GM21526 (cell line): Measurements from ENCODE around the gene MANEAL.

Experiments used
- ATAC-seq: cut with Tn5 transposase; IDR thresholded peaks from one replicate; pipeline ENCODE4 v1.9.1; 2021; ENCODE audit warnings: moderate library complexity; ENCODE audit not compliant: unreplicated experiment, low FRiP score

The MANEAL gene

DNA sequence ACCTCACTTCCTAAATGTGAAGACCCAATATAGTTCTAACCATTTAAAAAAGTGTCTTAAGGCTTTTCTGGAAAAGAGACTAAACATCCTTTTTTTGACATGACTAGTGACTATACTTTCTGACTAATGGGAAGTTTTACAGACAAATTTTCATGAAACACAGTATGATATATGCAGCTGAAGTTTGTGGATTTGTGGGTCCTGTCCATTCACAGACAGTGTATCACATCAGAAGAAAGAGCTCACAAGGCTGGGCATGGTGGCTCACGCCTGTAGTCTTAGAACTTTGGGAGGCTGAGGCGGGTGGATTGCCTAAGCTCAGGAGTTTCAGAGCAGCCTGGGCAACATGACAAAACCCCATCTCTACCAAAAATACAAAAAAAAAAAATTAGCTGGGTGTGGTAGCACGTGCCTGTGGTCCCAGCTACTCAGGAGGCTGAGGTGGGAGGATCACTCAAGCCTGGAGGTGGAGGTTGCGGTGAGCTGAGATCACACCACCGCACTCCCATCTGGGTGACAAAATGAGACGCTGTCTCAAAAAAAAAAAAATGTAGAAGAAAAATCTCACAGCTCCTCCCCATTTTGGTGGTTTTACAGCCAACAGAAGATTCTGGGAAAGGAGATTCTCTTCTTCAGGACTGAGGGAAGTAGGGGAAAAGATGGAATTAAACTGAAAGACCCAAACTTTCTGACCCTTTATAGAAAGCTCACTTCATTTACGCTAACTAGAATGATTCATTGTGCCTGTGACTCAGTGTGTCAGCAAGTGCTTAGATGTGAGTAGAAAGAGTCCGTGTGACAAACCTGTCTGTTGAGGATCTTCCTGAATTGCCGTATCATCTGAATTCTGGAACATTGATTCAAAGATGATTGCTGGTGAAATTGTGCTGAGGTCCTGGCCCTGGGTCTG lies 29.5 kb downstream of the MANEAL start:
- no peak for ATAC-seq

- ATAC-seq = no peak
These were observed 30.4 kb downstream of the MANEAL start for GRCh38 chr1:37824001-37824400.

- no peak for ATAC-seq
These were observed 31.9 kb downstream of the MANEAL start for GRCh38 chr1:37825506-37825905.

GRCh38 chr1:37828410-37829074 lies 34.9 kb downstream of the MANEAL start:
- ATAC-seq = no peak

DNA sequence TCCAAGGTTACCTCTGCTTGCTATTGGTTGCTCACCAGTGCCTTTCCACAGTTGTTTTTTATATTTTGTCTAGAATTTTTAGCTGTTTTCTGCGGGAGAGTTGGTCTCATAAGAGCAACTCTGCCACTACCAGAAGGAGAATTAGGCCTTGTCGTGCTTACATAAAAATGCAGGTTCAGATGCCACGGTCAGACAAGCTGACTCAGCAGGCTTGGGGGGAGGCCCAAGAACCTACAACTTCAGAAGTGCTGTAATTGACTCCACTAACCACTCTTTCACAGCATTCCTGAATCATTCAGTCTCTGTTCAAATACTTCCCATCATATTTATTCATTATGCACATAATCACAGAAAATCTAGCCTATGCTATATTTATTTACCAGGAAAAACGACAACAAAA lies 37.5 kb downstream of the MANEAL start:
- no peak for ATAC-seq

DNA sequence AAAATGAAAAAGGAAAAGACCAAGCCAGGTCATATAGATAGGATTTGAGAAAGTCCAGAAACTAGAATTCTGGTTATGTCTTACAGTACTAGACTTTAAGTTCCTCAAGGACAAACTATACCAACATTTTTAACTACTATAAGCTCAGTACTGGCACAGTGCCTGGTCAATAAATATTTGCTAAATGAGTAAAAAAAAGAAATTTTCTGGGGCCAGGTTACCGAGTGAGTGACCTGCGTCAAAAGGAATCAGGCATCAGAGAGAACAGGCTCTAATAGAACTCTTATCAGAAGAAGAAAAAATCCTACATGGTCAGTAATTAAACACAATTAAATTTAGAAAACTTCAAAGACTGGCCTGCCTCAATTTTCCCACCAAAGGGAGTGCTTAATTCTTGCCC lies 38.2 kb downstream of the MANEAL start:
- no peak for ATAC-seq

DNA sequence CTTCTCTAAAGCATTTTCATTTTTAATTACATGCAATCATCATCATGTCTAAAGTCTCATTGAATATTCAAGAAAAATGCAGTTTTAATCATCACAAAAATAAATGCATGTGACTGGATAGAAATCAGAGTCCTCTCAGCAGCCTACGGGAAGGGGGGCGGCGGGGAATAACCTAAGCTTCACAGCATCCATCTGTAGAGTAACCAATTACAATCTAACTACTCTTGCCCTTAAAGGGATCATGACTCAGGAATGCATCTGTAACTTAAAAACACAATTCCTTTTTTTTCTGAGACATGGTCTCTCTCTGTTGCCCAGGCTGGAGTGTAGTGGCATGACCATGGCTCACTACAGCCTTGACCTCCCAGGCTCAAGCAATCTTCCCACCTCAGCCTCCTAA lies 43.1 kb downstream of the MANEAL start:
- no peak for ATAC-seq

- ATAC-seq = no peak
These were observed 46.0 kb downstream of the MANEAL start for GRCh38 chr1:37839676-37840075.

DNA sequence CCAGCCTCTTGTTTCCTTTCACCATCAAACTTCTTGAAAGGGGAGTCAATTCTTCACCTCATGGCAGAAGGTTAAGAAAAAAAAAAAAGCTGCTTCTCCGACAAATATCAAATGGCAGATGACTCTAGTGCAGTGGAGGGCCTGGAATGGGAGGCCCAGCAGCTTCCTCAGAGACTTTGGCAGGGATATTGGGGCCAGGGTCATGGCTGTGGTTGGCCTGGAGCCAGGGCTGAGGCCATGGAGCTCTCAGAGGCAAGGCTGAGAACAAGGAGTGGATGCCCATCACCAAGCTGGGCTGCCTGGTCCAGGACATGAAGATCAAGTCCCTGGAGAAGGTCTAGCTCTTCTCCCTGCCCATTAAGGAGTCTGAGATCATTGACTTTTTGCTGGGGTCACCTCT lies 47.1 kb downstream of the MANEAL start:
- no peak for ATAC-seq

GRCh38 chr1:37841652-37842051 lies 48.0 kb downstream of the MANEAL start:
- no peak for ATAC-seq

DNA sequence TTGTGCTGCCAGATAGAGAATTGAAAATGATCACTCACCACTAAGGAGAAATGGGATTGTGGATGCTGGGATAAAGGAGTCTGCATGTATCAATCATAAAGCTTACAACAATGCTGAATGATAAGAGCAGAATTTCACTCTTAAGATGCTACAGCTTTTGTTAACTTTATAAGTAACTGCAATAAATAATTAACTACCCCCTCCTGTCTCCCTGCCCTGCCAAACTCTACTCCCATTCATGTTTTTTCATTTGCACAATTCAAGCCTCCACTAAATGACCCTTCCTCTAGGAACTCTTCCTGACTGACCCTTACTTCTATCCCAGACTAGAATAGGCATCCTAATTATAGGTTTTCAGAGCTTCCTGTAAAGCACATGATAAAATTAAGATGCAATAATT lies 50.9 kb downstream of the MANEAL start:
- ATAC-seq = no peak

DNA sequence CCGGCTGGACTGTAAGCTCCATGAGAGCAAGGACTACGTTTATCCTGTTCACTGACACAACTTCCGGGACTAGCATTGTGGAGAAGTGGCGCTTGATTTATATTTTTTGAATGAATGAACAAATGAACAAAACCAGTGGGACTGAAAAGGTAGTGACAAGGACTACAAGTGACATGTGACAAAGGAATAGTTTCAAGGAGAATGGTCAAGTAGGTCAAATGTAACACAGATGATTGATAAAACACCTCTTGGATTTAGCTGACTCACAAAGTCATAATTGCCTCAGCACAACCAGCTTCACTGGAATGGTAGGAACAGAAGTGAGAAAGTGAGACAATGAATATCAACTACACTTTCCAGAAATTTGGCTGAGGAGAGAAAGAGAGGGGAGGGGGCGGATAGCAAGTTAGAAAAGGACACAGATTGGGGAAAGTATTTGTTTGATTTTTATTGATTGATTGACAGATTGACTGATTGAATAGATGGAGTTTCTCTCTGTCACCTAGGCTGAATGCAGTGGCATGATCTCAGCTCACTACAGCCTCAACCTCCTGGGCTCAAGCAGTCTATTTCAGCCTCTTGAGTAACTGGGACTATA lies 51.5 kb downstream of the MANEAL start:
- ATAC-seq = no peak

- ATAC-seq = no peak
These were observed 52.1 kb downstream of the MANEAL start for GRCh38 chr1:37845786-37846185.

DNA sequence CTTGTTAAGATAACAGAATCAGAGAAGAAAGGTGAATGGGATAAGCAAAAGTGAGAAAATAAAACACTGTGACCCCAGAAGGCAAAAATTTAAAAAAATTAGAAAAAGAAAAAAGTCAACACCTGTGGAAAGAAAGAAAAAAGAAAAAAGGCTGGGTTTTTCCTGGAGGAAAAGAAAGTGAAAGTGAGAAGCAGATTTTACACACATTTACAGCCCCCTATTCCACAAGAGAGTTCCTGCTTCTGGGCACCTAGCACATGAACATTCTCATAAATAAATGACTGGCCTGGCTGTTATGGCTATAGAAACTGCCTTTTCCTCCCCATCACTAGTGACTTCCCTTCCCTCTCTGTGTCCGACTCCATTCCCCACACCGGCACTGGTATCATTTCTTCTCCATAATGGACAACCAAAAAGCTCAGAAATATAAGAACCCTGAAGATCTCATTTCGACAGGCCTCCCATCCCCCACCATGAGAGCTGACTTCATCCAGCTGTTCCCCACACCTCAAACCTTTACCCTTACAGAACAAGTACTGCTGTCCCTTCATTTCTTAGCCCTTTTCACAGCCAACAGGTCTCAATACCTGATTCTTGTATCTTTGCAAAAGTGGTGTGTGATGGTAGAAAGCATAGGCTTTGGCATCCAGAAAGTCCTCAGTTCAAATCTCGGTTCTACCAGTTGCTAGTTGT lies 53.1 kb downstream of the MANEAL start:
- no peak for ATAC-seq

GRCh38 chr1:37849480-37849879 lies 55.8 kb downstream of the MANEAL start:
- ATAC-seq = no peak

DNA sequence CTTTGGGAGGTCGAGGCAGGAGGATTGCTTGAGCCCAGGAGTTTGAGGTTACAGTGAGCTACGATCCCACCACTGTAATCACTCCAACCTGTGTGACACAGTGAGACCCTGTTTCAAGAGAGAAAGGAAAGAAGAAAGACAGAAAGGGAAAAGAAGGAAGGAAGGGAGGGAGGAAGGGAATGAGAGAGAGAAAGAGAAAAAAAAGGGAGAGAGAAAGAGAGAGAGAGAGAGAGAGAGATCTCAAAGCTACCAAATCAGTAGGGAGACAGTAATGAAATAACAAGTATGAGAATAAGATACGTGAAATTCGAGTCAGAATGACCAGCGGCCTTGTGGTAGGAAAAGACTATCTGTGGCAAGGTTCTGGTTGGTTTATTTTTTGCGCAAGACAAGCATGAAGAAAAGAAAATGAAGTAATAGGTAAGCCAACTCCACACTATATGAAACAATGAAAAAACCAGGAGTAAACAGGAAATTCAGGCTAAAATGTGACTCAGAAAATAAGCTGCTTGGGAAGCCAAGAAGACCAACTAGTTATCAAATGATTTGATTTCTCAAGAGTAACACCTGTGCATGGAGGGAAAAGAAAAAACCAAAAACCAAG lies 56.8 kb downstream of the MANEAL start:
- ATAC-seq = no peak
